GM21737 (cell line): ENCODE data around the gene AP2B1.

Experiments used
- ATAC-seq: cut with Tn5 transposase; IDR thresholded peaks from one replicate; pipeline ENCODE4 v1.9.1; 2021; ENCODE audit warnings: mild to moderate bottlenecking, moderate library complexity; ENCODE audit not compliant: unreplicated experiment

The AP2B1 gene

GRCh38 chr17:35621768-35622167, 34.6 kb downstream of the AP2B1 start:
- no peak for ATAC-seq

- ATAC-seq, result no peak
Observed at GRCh38 chr17:35627417-35627816, 40.3 kb downstream of the AP2B1 start.

- ATAC-seq, result no peak
Observed at GRCh38 chr17:35630530-35631148, 43.5 kb downstream of the AP2B1 start.

- no peak for ATAC-seq
Observed at GRCh38 chr17:35641032-35641431, 53.9 kb downstream of the AP2B1 start.

- ATAC-seq, result no peak
Observed at GRCh38 chr17:35645923-35646322, 58.8 kb downstream of the AP2B1 start.

- ATAC-seq, result no peak
Observed at GRCh38 chr17:35651467-35651866, 64.3 kb downstream of the AP2B1 start.

GRCh38 chr17:35653619-35654361, 66.7 kb downstream of the AP2B1 start:
- no peak for ATAC-seq

- ATAC-seq, result no peak
Observed at GRCh38 chr17:35655303-35655702, 68.2 kb downstream of the AP2B1 start.

GRCh38 chr17:35660902-35661301, 73.8 kb downstream of the AP2B1 start:
- no peak for ATAC-seq

GRCh38 chr17:35664685-35665084, 77.6 kb downstream of the AP2B1 start:
- no peak for ATAC-seq

GRCh38 chr17:35665662-35666061, 78.5 kb downstream of the AP2B1 start:
- no peak for ATAC-seq

- ATAC-seq, result no peak
Observed at GRCh38 chr17:35666070-35666469, 78.9 kb downstream of the AP2B1 start.

- ATAC-seq, result no peak
Observed at GRCh38 chr17:35666967-35667532, 79.9 kb downstream of the AP2B1 start.

GRCh38 chr17:35668802-35669201, 81.7 kb downstream of the AP2B1 start:
- no peak for ATAC-seq

GRCh38 chr17:35674552-35674951, 87.4 kb downstream of the AP2B1 start:
- no peak for ATAC-seq

- no peak for ATAC-seq
Observed at GRCh38 chr17:35676441-35676840, 89.3 kb downstream of the AP2B1 start.

- ATAC-seq, result no peak
Observed at GRCh38 chr17:35679007-35679682, 92.0 kb downstream of the AP2B1 start.

- ATAC-seq, result no peak
Observed at GRCh38 chr17:35683591-35683990, 96.5 kb downstream of the AP2B1 start.

GRCh38 chr17:35684055-35684802, 97.1 kb downstream of the AP2B1 start:
- ATAC-seq, result no peak

- no peak for ATAC-seq
Observed at GRCh38 chr17:35692512-35693210, 105.5 kb downstream of the AP2B1 start.
